OCI-LY7 (cell line): Measurements from ENCODE around the gene NEO1. TPM values are rescaled to one million over a fixed set of nuclear protein-coding genes. Genes with fewer than 3 reads are reported as not detected.
"Not testable (repeated sequence)": the region's sequence is repeated elsewhere in the genome, so short reads cannot be mapped to it uniquely, and the experiment has no call there.

Experiments
- BruUV-seq: library from RNA; stranded (reverse); fragments of 400-500 nt; replicated peaks from 2 replicates; lab custom pipeline; 2021; lab: Mats Ljungman, UMichigan
- CTCF ChIA-PET: fragments of 300-600 bp; sonication (Branson Sonifier 250); formaldehyde crosslinking; loops from one replicate; lab custom pipeline; 2022; ENCODE audit warnings: antibody characterized with exemption; ENCODE audit not compliant: unreplicated experiment; lab: Charles Lee
- POLR2A ChIA-PET: fragments of 300-600 bp; sonication (Branson Sonifier 250); formaldehyde crosslinking; loops from one replicate; lab custom pipeline; 2022; ENCODE audit warnings: antibody characterized with exemption; lab: Charles Lee
- DNase-seq: peaks from one replicate; pipeline ENCODE4 v3.0.0-alpha.2; 2015; ENCODE audit warnings: low spot score
- H2AFZ ChIP-seq: fragments of 200-600 bp; sonication (generic), shearing (Covaris generic); 2 replicates; pipeline ENCODE4 v1.6.1; 2014; ENCODE audit warnings: mild to moderate bottlenecking, antibody characterized with exemption, low read length, moderate library complexity
- H3K27ac ChIP-seq: fragments of 200-600 bp; sonication (generic); 2 replicates; pipeline ENCODE4 v1.5.1; 2014; ENCODE audit warnings: mixed run types, low read depth, mild to moderate bottlenecking, moderate library complexity, low read length, inconsistent platforms; ENCODE audit not compliant: poor library complexity, severe bottlenecking
- H3K36me3 ChIP-seq: fragments of 200-600 bp; sonication (generic); 2 replicates; pipeline ENCODE4 v1.6.1; 2014; ENCODE audit warnings: mild to moderate bottlenecking, antibody characterized with exemption, low read length, moderate library complexity, mixed read lengths; ENCODE audit not compliant: insufficient read depth
- H3K4me1 ChIP-seq: fragments of 200-600 bp; sonication (generic); 2 replicates; pipeline ENCODE4 v1.5.1; 2014; ENCODE audit warnings: mild to moderate bottlenecking, low read length; ENCODE audit not compliant: insufficient read depth, poor library complexity, severe bottlenecking
- H3K4me2 ChIP-seq: fragments of 200-600 bp; sonication (generic); 2 replicates; pipeline ENCODE4 v1.6.1; 2014; ENCODE audit warnings: mild to moderate bottlenecking, low read length
- H3K4me3 ChIP-seq: fragments of 200-600 bp; sonication (generic); 2 replicates; pipeline ENCODE4 v1.5.1; 2014; ENCODE audit warnings: mild to moderate bottlenecking, low read depth, low read length; ENCODE audit not compliant: poor library complexity, severe bottlenecking
- H3K79me2 ChIP-seq: fragments of 200-600 bp; sonication (generic); 2 replicates; pipeline ENCODE4 v1.6.1; 2016; ENCODE audit warnings: low read depth, mild to moderate bottlenecking, low read length, moderate library complexity, mixed read lengths; ENCODE audit not compliant: insufficient read depth
- H3K9me2 ChIP-seq: fragments of 200-600 bp; sonication (generic); 2 replicates; pipeline ENCODE4 v1.6.1; 2016; ENCODE audit warnings: mild to moderate bottlenecking, low read length, mixed read lengths; ENCODE audit not compliant: insufficient read depth
- H3K9me3 ChIP-seq: fragments of 200-600 bp; sonication (generic); 2 replicates; pipeline ENCODE4 v1.6.1; 2014; ENCODE audit warnings: mild to moderate bottlenecking, mixed run types, low read length, mixed read lengths
- H4K20me1 ChIP-seq: fragments of 200-600 bp; sonication (generic); 2 replicates; pipeline ENCODE4 v1.6.1; 2014; ENCODE audit warnings: mild to moderate bottlenecking, antibody characterized with exemption, low read length, moderate library complexity, mixed read lengths; ENCODE audit not compliant: insufficient read depth
- CTCF ChIP-seq: fragments of 200-600 bp; sonication (generic); conservative IDR thresholded peaks from 2 replicates; pipeline ENCODE4 v1.5.1; 2014; ENCODE audit warnings: mild to moderate bottlenecking, antibody characterized with exemption, low read length, moderate library complexity, mixed read lengths
- EZH2phosphoT487 ChIP-seq: fragments of 200-600 bp; sonication (generic); IDR thresholded peaks from 2 replicates; pipeline ENCODE4 v1.6.1; 2018; ENCODE audit warnings: low read depth, borderline replicate concordance, mild to moderate bottlenecking, mixed run types, antibody characterized with exemption, low read length, moderate library complexity, mixed read lengths
- intact Hi-C: fragments of 100-400 bp; cut with micrococcal nuclease; formaldehyde crosslinking; loops from one replicate; pipeline ENCODE4 v1.10.0; 2022; ENCODE audit not compliant: unreplicated experiment
- total RNA-seq, 2 experiments: library from RNA; depleted of rRNA in 1 of 2; stranded (reverse); fragments of >200 nt in 1 of 2; shearing (Covaris generic) in 1 of 2; gene quantifications; 2 replicates each; pipeline ENCODE4 v1.2.3, GENCODE V29; 2014 to 2022

The NEO1 gene
- total RNA-seq, 2 experiments from 2014 or later, result 3.0 TPM

DNA sequence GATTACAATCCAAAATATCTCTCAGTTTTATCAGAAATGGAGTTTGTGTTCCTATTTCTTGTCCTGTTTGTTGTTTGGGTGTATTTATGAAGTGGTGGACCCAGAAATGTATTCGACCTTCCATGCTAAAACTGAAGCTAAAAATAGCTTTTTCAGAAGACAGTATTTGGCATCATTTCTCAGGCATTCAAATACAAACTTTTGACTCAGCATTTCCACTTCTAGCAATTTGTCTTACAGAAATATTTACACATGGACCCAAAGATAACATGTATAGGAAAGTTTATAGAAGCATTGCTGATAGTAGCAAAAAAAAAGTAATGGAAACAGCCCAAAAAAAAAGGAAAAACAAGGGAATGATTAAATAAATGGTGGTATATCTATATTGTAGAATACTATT is 160.2 kb downstream of the NEO1 start:
- H2AFZ ChIP-seq, result no peak overlapping the region
- ChIA-PET CTCF (no interaction called here), POLR2A (no interaction called here)
- no peaks in the 10 kb centered on the region for H3K79me2 ChIP-seq
- intact Hi-C loops, result no loop called here
- BruUV-seq, result no TSS peak
- H3K4me3 ChIP-seq, result no peak overlapping the region
- no peaks in the 10 kb centered on the region for H4K20me1 ChIP-seq
- no peaks in the 10 kb centered on the region for H3K9me2 ChIP-seq
- H3K4me2 ChIP-seq, result no peak overlapping the region
- no peaks in the 10 kb centered on the region for H3K36me3 ChIP-seq
- no peak for DNase-seq
- H3K4me1 ChIP-seq, result no peaks in the 10 kb centered on the region
- H3K27ac ChIP-seq, result no peak overlapping the region
- TF ChIP-seq CTCF (no peak), EZH2phosphoT487 (no peak)
- no peaks in the 10 kb centered on the region for H3K9me3 ChIP-seq

DNA sequence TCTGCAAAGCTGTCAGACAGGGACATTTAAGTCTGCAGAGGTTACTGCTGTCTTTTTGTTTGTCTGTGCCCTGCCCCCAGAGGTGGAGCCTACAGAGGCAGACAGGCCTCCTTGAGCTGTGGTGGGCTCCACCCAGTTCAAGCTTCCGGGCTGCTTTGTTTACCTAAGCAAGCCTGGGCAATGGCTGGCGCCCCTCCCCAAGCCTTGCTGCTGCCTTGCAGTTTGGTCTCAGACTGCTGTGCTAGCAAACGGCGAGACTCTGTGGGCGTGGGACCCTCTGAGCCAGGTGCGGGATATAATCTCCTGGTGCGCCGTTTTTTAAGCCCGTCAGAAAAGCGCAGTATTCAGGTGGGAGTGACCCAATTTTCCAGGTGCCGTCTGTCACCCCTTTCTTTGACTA is 169.2 kb downstream of the NEO1 start:
- H3K9me3 ChIP-seq, H4K20me1 ChIP-seq, H3K4me2 ChIP-seq, intact Hi-C loops, H3K4me3 ChIP-seq, H2AFZ ChIP-seq, BruUV-seq, H3K9me2 ChIP-seq, H3K36me3 ChIP-seq, H3K79me2 ChIP-seq, H3K4me1 ChIP-seq, DNase-seq, H3K27ac ChIP-seq, CTCF ChIA-PET: not testable (repeated sequence)
- POLR2A ChIA-PET, result interaction anchor here (0.7 kb wide), 1 partner anchor 24 kb away, joined by 9 read pairs; no protein-coding TSS in a partner anchor

DNA sequence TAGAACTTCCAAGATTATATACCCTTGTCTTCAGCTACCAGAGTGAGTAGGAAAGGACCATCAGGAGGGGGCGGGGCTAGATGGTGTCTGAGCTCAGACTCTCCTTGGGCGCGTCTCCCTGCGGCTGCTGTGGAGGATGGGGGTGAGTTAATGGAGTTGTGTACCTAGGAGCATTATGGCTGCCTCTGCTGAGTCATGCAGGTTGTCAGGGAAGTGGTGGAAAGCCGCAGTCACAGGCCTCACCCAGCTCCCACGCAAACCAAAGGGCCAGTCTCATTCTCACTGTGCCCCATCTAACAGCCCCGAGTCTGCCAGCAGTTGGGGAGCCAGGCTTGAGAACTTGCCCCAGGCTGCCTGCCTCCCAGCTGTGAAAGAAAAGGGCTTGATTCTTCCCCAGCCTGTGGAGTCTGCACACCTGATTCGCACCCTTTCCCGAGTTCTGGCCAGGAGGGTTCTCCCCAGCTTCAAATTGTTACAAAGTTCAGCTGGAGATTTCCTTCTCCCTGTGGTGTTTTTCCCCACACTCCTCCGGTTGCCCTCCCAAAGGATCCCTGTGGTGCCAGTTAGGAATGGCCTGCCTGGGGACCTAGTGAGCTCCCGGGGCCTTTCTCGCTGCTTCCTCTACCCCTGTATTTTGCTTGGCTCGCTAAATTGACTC is 173.2 kb downstream of the NEO1 start:
- Histone ChIP-seq H3K4me2 (no peak overlapping the region), H2AFZ (no peak overlapping the region), H3K9me2 (no peaks in the 10 kb centered on the region), H3K4me3 (no peak overlapping the region), H3K4me1 (no peaks in the 10 kb centered on the region), H3K27ac (no peak overlapping the region), H3K9me3 (no peaks in the 10 kb centered on the region), H4K20me1 (no peaks in the 10 kb centered on the region), H3K36me3 (no peaks in the 10 kb centered on the region), H3K79me2 (no peaks in the 10 kb centered on the region)
- POLR2A ChIA-PET, result interaction anchor here (0.8 kb wide), 1 partner anchor 19 kb away, joined by 3 read pairs; no protein-coding TSS in a partner anchor
- TF ChIP-seq CTCF, result no peak
- TF ChIP-seq EZH2phosphoT487, result no peak
- BruUV-seq, result no TSS peak
- intact Hi-C loops, result no loop called here
- no peak for DNase-seq
- CTCF ChIA-PET, result no interaction called here
